K562 (cell line): Measurements from ENCODE around the gene PTGES3. TPM values are rescaled to one million over a fixed set of nuclear protein-coding genes. Genes with fewer than 3 reads are reported as not detected.

ENCODE experiments used
- GABPB1 ChIP-seq: sonication (generic); formaldehyde crosslinking; IDR thresholded peaks from 2 replicates; pipeline ENCODE4 v1.8.0; 2022; ENCODE audit warnings: mild to moderate bottlenecking, missing genetic modification reagents
- GABPB2 ChIP-seq: fragments of 250-450 bp; sonication (Bioruptor Pico); conservative IDR thresholded peaks from 2 replicates; pipeline ENCODE4 v1.5.1; 2021; ENCODE audit warnings: mild to moderate bottlenecking
- HMG20A ChIP-seq: fragments of 450-650 bp; formaldehyde crosslinking; conservative IDR thresholded peaks from 2 replicates; pipeline ENCODE4 v1.4.0; 2020; ENCODE audit warnings: mild to moderate bottlenecking, mixed read lengths
- ILF3 ChIP-seq: fragments of 450-650 bp; IDR thresholded peaks from 2 replicates; pipeline ENCODE4 v1.6.1; 2018; ENCODE audit warnings: antibody characterized with exemption, mild to moderate bottlenecking, moderate library complexity, borderline replicate concordance
- MCM2 ChIP-seq: fragments of 450-650 bp; IDR thresholded peaks from 2 replicates; pipeline ENCODE4 v1.6.1; 2017; ENCODE audit warnings: low read depth, mild to moderate bottlenecking
- MED1 ChIP-seq: sonication (generic); formaldehyde crosslinking; IDR thresholded peaks from 2 replicates; pipeline ENCODE4 v1.8.1; 2023; ENCODE audit warnings: missing genetic modification reagents, borderline replicate concordance
- NCOA6 ChIP-seq: fragments of 450-650 bp; IDR thresholded peaks from 2 replicates; pipeline ENCODE4 v1.6.1; 2017; ENCODE audit warnings: mild to moderate bottlenecking
- POLR2AphosphoS5 ChIP-seq: IDR thresholded peaks from 2 replicates; pipeline ENCODE4 v1.6.1; 2011; ENCODE audit warnings: mild to moderate bottlenecking, low read depth, low read length, moderate library complexity; ENCODE audit not compliant: control insufficient read depth, insufficient read depth
- SP2 ChIP-seq: IDR thresholded peaks from 2 replicates; pipeline ENCODE4 v1.6.1; 2011; ENCODE audit warnings: mild to moderate bottlenecking, low read depth, low read length, moderate library complexity; ENCODE audit not compliant: poor library complexity, severe bottlenecking; ENCODE audit errors: extremely low read depth
- ZBTB7A ChIP-seq: IDR thresholded peaks from 2 replicates; pipeline ENCODE4 v1.6.1; 2011; ENCODE audit warnings: low read depth, mild to moderate bottlenecking, low read length, moderate library complexity, borderline replicate concordance; ENCODE audit not compliant: control insufficient read depth
- ZNF239 ChIP-seq: fragments of 250-450 bp; sonication (Bioruptor Pico); IDR thresholded peaks from 2 replicates; pipeline ENCODE4 v1.4.0; 2020; ENCODE audit warnings: mild to moderate bottlenecking
- ZNF583 ChIP-seq: fragments of 250-450 bp; sonication (Bioruptor Pico); IDR thresholded peaks from 2 replicates; pipeline ENCODE4 v1.4.0; 2020
- polyA plus RNA-seq, 8 experiments: library from polyadenylated mRNA; depleted of rRNA in 4 of 8; stranded (reverse) in 5 of 8; unstranded in 3 of 8; fragments of >200 nt; fragmentation: Nextera tagmentation in 2 of 8; fragmentation: Illumina TruSeq in 1 of 8; extraction: Ambion mirVana in 2 of 8; extraction: Trizol in 1 of 8; gene quantifications; 2 replicates each; pipeline versions ENCODE4 v1.2.1 to v1.2.3, GENCODE V29; 2011 to 2014; ENCODE audit warnings: inconsistent platforms in 1 of 8, missing spikeins in 1 of 8
- total RNA-seq, 7 experiments: library from RNA; depleted of rRNA in 6 of 7; stranded (reverse); fragments of >200 nt in 6 of 7; fragmentation: Illumina TruSeq in 2 of 7; extraction: Trizol in 2 of 7; gene quantifications; 2 replicates each; pipeline versions ENCODE4 v1.2.1 to v1.2.3, GENCODE V29; 2011 to 2021; ENCODE audit warnings: low replicate concordance in 1 of 7
- TF ChIP-seq, protein P1 (sequence below): sonication (generic); formaldehyde crosslinking; IDR thresholded peaks from 2 replicates; pipeline ENCODE4 v1.8.0; 2023; ENCODE audit warnings: mild to moderate bottlenecking, missing genetic modification reagents
- TF ChIP-seq, protein P2 (sequence below), 2 experiments: fragments of 450-650 bp; IDR thresholded peaks; 2 replicates each; pipeline ENCODE4 v1.6.1; 2016
- TF ChIP-seq, protein P3 (sequence below): fragments of 450-650 bp; IDR thresholded peaks from 2 replicates; pipeline ENCODE4 v1.6.1; 2018; ENCODE audit warnings: mild to moderate bottlenecking, low read depth; ENCODE audit not compliant: partially characterized antibody
- TF ChIP-seq, protein P4 (sequence below): sonication (generic); formaldehyde crosslinking; IDR thresholded peaks from 2 replicates; pipeline ENCODE4 v1.8.1; 2022; ENCODE audit warnings: missing genetic modification reagents
- TF ChIP-seq, protein P5 (sequence below): fragments of 450-650 bp; formaldehyde crosslinking; IDR thresholded peaks from 2 replicates; pipeline ENCODE4 v1.4.0; 2020; ENCODE audit warnings: mild to moderate bottlenecking, mixed read lengths

The PTGES3 gene
- total and polyA plus RNA-seq, 9 of the 15 experiments (the other 6 are each of a cell fraction or from before 2014, with no cell fraction given), result 163 to 501 (median 213) TPM

DNA sequence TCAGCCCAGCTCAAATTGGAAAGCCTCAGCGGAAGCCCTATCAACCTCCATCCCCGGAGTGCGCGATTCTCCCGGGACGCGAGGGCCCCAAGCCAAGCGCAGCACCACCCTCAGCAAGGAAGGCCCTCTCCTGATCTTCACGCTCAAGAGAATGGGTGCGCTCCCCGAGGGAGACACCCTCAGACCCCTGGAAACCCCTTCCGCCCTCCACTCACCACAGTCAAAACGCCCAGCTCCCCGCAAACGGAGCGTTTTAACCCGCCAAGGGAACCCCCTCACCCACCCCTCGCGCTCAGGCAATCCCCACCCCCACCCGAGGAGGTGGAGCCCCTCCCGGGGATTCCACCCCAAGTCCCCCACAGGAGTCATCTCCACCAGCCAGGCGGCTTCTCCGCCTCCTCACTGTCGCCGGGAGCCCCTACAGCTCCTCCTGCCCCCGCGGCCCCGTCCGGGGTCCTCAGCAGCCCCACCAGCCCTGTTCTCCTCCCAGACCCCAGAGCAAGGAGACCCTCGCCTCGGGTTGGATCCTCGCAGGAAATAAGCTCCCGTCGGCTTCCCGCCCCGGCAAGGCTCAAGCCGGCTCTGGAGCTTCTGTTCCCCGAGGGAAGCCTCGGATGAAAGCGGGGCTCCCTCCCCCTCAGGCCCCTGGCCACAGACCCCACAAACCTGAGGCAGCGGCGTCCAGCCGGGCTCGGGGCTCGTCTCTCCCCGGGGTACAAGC is 58.5 kb downstream of the PTGES3 start (continued):
- TF ChIP-seq, protein P1, sequence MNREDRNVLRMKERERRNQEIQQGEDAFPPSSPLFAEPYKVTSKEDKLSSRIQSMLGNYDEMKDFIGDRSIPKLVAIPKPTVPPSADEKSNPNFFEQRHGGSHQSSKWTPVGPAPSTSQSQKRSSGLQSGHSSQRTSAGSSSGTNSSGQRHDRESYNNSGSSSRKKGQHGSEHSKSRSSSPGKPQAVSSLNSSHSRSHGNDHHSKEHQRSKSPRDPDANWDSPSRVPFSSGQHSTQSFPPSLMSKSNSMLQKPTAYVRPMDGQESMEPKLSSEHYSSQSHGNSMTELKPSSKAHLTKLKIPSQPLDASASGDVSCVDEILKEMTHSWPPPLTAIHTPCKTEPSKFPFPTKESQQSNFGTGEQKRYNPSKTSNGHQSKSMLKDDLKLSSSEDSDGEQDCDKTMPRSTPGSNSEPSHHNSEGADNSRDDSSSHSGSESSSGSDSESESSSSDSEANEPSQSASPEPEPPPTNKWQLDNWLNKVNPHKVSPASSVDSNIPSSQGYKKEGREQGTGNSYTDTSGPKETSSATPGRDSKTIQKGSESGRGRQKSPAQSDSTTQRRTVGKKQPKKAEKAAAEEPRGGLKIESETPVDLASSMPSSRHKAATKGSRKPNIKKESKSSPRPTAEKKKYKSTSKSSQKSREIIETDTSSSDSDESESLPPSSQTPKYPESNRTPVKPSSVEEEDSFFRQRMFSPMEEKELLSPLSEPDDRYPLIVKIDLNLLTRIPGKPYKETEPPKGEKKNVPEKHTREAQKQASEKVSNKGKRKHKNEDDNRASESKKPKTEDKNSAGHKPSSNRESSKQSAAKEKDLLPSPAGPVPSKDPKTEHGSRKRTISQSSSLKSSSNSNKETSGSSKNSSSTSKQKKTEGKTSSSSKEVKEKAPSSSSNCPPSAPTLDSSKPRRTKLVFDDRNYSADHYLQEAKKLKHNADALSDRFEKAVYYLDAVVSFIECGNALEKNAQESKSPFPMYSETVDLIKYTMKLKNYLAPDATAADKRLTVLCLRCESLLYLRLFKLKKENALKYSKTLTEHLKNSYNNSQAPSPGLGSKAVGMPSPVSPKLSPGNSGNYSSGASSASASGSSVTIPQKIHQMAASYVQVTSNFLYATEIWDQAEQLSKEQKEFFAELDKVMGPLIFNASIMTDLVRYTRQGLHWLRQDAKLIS (CRISPR knock-in tag), result no peak
- TF ChIP-seq ILF3, result no peak
- TF ChIP-seq, protein P2, sequence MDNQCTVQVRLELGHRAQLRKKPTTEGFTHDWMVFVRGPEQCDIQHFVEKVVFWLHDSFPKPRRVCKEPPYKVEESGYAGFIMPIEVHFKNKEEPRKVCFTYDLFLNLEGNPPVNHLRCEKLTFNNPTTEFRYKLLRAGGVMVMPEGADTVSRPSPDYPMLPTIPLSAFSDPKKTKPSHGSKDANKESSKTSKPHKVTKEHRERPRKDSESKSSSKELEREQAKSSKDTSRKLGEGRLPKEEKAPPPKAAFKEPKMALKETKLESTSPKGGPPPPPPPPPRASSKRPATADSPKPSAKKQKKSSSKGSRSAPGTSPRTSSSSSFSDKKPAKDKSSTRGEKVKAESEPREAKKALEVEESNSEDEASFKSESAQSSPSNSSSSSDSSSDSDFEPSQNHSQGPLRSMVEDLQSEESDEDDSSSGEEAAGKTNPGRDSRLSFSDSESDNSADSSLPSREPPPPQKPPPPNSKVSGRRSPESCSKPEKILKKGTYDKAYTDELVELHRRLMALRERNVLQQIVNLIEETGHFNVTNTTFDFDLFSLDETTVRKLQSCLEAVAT (IDR thresholded peaks at IDR 0.05), result no peak
- no peak for TF ChIP-seq MCM2
- TF ChIP-seq GABPB1 (CRISPR knock-in tag), result 0 out of 2 replicates have a peak, but pooled peaks have one; percentile 0
- no peak for TF ChIP-seq ZNF583 (CRISPR knock-in tag)
- peak; percentile 63 for TF ChIP-seq ZBTB7A
- TF ChIP-seq NCOA6, result no peak
- no peak for TF ChIP-seq SP2
- TF ChIP-seq POLR2AphosphoS5, result no peak
- no peak for TF ChIP-seq HMG20A (CRISPR knock-in tag)
- TF ChIP-seq MED1, result no peak
- TF ChIP-seq, protein P3, sequence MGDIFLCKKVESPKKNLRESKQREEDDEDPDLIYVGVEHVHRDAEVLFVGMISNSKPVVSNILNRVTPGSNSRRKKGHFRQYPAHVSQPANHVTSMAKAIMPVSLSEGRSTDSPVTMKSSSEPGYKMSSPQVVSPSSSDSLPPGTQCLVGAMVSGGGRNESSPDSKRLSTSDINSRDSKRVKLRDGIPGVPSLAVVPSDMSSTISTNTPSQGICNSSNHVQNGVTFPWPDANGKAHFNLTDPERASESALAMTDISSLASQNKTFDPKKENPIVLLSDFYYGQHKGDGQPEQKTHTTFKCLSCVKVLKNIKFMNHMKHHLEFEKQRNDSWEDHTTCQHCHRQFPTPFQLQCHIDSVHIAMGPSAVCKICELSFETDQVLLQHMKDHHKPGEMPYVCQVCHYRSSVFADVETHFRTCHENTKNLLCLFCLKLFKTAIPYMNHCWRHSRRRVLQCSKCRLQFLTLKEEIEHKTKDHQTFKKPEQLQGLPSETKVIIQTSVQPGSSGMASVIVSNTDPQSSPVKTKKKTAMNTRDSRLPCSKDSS, result no peak
- no peak for TF ChIP-seq GABPB2
- TF ChIP-seq ZNF239, result no peak
- TF ChIP-seq, protein P4, sequence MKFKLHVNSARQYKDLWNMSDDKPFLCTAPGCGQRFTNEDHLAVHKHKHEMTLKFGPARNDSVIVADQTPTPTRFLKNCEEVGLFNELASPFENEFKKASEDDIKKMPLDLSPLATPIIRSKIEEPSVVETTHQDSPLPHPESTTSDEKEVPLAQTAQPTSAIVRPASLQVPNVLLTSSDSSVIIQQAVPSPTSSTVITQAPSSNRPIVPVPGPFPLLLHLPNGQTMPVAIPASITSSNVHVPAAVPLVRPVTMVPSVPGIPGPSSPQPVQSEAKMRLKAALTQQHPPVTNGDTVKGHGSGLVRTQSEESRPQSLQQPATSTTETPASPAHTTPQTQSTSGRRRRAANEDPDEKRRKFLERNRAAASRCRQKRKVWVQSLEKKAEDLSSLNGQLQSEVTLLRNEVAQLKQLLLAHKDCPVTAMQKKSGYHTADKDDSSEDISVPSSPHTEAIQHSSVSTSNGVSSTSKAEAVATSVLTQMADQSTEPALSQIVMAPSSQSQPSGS (CRISPR knock-in tag), result no peak
- TF ChIP-seq, protein P5, sequence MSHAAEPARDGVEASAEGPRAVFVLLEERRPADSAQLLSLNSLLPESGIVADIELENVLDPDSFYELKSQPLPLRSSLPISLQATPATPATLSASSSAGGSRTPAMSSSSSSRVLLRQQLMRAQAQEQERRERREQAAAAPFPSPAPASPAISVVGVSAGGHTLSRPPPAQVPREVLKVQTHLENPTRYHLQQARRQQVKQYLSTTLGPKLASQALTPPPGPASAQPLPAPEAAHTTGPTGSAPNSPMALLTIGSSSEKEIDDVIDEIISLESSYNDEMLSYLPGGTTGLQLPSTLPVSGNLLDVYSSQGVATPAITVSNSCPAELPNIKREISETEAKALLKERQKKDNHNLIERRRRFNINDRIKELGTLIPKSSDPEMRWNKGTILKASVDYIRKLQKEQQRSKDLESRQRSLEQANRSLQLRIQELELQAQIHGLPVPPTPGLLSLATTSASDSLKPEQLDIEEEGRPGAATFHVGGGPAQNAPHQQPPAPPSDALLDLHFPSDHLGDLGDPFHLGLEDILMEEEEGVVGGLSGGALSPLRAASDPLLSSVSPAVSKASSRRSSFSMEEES (CRISPR knock-in tag), result no peak
